Mesenteric fat pad (tissue), 1 donor: ENCODE data around the gene TMCC3. TPM values are rescaled to one million over a fixed set of nuclear protein-coding genes. Genes with fewer than 3 reads are reported as not detected.
"Not testable (repeated sequence)": the region's sequence is repeated elsewhere in the genome, so short reads cannot be mapped to it uniquely, and the experiment has no call there.

Experiments
- DNase-seq: peaks from one replicate; pipeline ENCODE4 v3.0.0-alpha.2; 2020; ENCODE audit warnings: low spot score
- total RNA-seq: library from RNA; stranded (reverse); fragmentation: NEBNext Ultra II Directional; extraction: Animal tissue kit (Norgen Biotek cat#: 25700); gene quantifications from one replicate; pipeline ENCODE4 v1.2.1, GENCODE V29; 2021
- donor health status: DM: yes; HTN: yes; CAD: no.

The TMCC3 gene
- total RNA-seq, 1 donor from 2014 or later = 15.8 TPM

DNA sequence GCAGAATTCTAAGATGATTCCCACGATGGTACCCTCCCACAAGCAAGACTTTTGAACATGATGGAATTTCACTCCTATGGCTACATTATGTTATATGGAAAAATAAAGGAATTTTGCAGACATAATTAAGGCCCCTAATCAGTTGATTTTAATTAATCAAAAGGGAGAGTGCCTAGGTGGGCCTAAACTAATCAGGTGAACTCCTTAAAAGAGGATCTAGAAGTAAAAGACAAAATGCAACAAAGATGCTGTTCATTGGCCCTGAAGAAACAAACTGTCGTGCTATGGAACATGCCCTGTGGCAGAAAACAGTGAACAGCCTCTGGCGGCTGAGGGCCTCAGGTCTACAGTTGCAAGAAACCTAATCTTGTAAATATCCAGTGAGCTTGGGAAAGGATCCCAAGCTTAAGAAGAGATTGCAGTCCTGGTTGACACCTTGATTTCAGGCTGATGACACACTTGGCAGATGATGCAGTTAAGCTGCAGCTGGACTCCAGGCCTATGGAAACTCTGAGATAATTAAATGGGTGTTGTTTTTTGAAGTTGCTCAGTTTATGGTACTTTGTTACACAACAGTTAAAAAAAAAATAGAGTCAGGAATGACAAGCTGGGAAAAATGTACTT is 13.8 kb downstream of the TMCC3 start:
- no peak for DNase-seq

DNA sequence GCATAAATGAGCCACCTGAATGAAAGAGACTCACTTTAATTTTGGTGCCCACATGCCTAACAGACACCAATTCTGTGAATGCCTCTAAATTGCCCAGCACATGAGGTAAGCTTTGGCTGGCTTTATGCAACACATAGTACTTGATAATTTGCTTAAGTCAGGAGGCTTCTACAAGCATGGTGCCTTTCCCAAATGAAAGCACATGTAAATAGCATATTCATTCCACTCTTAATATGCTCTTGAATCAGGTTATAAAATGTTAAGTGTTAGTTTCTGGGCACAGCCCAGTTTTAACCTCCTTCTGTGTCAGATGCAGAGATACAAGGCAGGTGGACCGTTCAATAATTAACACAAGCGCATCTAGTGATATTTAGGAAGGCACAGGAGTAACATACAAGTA is 15.6 kb downstream of the TMCC3 start:
- no peak for DNase-seq

DNA sequence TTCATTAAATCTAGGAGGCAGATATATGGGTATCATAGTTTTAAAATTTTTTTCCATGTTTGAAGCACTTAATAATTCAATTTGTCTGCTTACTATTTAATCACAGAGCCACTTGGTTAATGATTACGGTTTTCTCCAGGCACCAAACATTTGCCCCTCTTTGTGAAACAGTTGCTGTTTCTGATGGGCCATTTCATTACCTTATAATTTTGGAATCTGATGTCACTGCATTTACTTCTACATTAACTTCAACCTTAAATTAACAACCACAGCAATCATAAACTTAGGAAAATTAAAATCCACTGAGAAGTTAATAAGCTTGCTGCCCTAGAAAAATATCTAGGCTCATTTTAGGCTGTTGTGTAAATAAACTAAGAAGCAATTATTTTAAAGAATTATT is 17.0 kb downstream of the TMCC3 start:
- DNase-seq = no peak

DNA sequence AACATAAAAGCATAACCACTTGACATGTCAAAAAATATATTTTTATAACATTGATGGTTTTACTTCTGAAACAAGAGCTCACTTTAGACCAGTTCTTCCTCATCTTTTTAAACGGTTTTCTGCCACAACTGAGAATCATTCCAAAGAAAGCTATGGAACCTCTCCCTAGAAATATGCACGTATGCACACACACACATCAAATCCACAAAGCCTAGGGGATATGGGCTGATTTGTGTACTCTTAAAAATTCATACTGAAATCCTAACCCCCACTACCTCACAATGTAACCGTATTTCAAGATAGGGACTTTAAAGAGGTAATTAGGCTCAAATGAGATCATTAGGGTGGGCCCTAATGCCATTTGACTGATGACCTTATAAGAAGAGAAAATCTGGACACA is 19.3 kb downstream of the TMCC3 start:
- no peak for DNase-seq

DNA sequence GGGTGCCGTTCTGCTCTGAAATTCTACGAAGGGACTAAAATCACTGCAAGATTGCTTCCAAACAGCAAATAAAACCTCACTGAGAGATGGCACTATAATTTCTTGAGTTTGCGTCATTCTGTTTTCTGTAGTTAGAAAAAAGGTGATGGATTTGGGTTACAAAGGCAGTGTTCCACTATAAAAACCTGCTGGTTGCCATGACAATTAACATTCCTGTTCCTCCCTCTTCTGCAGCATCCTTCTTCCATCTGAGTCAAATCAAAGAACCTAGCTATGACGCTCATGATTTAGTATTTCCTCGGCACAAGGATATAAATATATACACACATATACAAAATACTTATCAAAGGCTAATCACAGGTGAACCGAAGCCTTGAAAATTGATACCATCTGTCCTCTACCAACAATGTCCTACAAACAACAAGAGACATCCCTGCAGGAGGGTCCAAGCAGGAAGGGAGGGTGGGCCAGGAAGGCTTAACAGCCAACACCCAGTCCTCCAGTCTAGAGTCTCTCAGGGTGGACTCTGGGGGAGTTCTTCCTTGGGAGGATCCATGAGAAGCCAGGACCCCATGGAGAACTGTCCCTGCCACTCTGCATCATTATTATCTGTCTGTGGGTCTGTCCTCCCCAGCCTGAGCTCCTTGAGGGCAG is 21.4 kb downstream of the TMCC3 start:
- no peak for DNase-seq

DNA sequence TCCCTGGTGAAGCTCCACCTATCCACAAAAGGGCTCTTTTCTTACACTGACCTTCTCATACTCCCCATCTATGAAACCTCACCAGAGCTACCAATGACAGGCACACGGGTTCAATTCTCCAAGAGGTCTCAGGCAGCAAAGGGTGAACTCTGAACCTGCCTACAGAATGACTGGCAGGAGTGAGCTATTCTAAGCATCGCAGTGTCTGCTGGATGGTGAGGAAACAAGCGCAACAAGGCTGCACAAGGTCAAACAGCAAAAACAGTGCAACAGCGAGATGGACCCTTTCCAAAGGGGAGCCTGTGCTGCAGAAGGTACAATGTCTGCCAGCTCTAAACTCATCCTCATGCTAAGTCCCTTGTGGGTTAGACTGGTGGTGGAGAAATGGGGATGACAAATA is 22.0 kb downstream of the TMCC3 start:
- no peak for DNase-seq

DNA sequence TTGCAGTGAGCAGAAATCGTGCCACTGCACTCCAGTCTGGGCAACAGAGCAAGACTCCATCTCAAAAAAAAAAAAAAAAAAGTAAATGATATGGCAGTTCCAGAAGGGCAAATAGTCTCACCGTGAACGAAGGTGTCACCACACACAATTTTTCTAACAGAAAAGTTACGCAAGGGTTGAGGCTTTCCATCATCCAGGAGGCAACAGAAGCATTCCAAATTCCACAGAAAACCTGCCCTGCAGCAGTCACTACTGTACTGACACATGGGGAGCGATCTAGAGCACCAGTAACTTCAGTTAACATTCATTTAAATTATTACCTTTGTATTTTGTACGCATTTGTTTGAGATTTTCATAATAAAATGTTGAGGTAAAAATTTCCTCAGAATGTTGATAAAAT is 24.8 kb downstream of the TMCC3 start:
- no peak for DNase-seq

DNA sequence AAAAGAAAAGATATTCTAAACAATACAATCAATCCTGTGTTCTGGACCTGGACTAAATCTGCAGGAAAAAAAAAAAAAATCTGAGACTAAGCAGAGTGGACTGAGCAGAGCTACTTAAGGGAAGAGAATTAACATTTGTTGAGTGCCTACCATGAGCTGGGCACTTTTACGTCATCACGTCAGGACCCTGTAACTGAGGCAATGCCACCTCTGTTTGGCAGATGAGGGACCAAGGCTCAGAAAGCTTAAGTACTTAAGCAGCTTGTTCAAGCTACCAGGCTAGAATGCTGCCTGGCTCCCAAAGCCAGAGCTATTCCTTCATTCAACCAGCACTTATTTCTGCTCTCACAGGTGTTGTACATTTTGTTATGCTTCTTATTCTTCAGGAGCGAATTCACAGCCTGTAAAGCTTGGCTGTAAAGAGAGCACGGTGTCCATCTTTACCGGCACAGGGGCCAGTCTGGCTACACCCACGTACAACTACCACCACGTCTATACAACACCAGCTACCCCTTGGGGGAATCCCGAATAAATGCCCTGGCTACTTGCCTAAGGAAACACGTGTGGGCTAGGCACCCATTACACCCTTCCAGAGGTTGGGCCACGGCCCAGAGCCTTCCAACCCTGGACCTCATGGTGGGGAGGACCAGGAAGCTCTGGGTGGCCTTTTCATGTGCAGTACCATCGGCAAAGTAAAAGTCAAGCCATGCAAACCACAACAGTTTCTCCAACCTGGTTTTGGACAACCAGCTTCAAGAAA is 27.0 kb downstream of the TMCC3 start:
- DNase-seq = no peak

DNA sequence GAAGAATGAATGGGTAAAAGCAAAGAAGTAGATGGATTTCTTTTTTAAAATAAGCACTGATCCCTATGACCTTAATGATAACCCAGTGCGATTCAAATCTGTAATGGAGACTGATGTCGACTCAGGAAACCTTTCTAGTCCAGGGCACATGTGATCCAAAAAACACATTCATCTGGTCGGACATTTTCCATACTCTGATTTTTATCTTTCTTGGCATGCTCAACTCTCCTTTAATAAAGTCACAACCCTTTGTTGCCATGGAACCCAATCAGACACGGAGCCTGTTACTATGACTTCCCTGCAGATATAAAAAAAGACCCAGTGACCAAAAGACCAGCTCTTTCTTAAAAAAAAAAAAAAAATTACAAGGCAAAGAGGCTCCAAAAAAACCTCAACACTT is 27.9 kb downstream of the TMCC3 start:
- no peak for DNase-seq

- no peak for DNase-seq
Observed at GRCh38 chr12:94621662-94622359, 28.5 kb downstream of the TMCC3 start.

- DNase-seq = no peak
Observed at GRCh38 chr12:94620621-94621020, 29.7 kb downstream of the TMCC3 start.

DNA sequence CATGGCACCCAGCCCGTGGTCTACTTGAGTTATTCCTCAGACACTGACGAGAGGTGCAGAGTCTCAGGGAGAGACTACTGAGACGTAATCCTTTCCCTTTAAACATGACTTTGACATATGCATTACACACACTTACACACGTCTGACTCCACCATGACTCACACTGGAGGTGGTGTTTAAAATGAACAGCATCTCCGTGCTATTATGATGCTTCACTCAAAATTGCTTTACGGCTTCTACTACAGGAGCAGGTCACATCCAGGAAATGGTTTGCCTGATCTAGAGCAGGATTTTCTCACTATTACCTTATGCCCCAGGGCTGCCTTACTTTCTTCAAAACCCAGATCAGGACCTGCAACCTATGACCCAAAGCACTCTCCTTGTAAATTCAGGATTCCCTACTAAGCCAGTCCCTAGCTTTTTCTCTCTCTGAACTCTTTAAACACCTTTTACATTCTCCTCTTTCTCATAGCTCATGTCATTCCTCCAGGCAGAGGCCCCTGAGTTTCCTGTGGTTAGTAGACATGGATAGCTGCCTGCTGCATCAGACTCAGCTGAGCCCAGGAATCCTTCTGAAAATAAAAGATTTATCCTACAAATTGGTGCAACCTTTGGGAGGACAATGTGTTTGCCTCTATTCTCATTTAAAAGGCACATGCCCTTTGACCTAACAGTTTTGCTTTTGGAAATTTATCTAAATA is 31.2 kb downstream of the TMCC3 start:
- DNase-seq = no peak

GRCh38 chr12:94617101-94617500 is 33.3 kb downstream of the TMCC3 start:
- DNase-seq = no peak

DNA sequence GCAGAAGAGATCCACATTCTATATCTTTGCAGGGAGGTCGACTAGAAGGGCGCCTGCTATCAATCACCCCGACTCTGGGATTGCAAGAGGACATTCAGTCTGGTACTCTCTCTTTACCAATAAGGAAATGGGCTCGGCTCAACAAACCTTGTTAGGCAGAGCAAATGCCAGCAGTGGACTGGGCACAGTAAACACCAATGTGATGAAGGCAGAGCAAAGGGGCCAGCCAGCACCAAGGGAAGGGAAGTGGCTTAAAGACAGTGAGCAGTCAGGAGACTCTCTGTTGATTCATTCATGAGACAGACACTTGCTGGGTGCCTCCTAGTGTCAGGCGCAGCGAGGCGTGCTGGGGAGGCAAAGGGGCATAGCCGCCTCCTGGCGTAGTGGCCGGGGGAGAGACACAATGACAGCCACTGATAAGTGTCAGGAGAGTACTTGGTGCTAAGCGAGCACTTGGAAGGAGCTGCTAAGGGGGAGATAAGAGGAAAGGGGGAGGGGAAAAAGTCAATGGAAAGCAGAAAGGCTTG is 34.1 kb downstream of the TMCC3 start:
- DNase-seq = no peak

- DNase-seq = no peak
Observed at GRCh38 chr12:94615260-94616181, 34.8 kb downstream of the TMCC3 start.

GRCh38 chr12:94614288-94614721 is 36.1 kb downstream of the TMCC3 start:
- no peak for DNase-seq

DNA sequence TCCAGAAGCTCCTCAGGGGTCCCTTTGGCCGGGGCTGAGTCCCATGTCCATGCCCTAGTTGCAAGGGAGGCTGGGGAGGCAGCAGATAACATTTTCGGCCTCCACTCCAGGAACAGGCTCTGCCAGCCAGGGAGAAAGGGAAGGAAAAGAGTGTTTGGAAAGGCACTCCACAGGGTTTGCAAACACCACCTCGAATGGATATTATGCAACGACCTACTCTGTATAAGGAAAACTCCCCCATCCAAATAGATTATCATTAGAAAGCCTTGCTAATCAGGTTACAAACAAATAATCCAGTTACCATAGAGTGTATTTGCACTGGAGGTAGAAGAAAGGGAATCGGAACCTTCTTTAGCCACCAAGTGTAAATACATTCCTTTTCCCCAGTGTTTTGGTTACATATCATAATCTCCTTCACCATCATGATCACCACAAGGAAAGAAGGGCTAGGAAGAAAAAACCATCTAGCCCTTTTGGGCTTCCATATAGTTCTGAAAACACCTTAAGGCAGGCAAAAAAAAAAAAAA is 40.4 kb downstream of the TMCC3 start:
- no peak for DNase-seq

- not testable (repeated sequence) for DNase-seq
Observed at GRCh38 chr12:94606810-94607209, 43.5 kb downstream of the TMCC3 start.

GRCh38 chr12:94604366-94604698 is 46.0 kb downstream of the TMCC3 start:
- DNase-seq = no peak
